Measurements from ENCODE around the gene SDC1.

The SDC1 gene

DNA sequence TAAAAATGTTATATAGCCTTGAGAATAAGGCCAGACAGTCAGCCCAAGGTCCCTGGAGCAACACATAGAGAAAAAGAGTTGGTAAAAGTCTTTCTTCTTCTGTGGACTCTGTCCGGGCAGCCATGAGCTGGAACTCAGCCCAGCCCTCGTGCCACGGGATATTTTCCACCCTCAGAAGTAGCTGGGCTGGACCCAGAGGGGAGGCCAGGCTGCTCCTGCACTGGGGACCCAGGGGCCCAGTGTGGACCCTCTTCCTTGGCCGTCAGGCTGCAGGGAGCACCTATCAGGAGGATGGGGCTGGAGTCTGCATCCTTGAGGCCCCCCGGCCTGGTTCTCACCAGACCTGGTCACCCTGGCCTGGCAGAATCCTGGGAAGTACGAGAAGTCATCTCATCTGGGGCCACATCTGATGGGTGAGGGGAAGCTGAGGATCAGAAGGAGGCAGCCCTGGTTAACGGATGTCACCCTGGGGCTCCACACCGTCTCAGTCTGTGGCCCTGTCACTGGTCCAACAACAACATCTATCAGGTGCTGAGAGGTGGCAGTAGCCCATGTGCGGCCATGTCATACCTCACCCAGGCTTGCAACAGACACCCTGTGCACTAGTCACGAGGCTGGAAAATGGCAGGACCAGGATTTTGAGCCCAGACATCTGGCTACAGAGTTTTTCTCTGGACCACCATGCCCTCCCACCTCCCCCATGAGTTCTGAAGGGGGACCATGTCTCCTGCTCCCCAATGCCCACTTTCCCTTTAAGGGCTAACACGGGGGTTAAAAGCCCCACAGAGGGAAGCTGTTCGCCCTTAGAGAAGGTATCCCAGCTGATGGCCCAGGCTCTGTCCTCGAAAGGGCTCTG, 33.0 kb downstream of the SDC1 start:
- no peak for DNase-seq (ENCODE audit: extremely low spot score)
- ChIA-PET CTCF (interaction anchor here (0.7 kb wide), 1 partner anchor 10 kb away, joined by 3 read pairs; no protein-coding TSS in a partner anchor), POLR2A (no interaction called here)
- no peak for TF ChIP-seq SP1 (IDR thresholded peaks at IDR 0.05)
- no peak for TF ChIP-seq PKNOX1 (IDR thresholded peaks at IDR 0.05)
- no peak for TF ChIP-seq CTBP1 (IDR thresholded peaks at IDR 0.05; ENCODE audit: borderline replicate concordance)
- no peak for TF ChIP-seq ZNF384 (IDR thresholded peaks at IDR 0.05)
- TF ChIP-seq FOXK2 (IDR thresholded peaks at IDR 0.05) = no peak
- no peak for TF ChIP-seq BHLHE40 (IDR thresholded peaks at IDR 0.05; ENCODE audit: borderline replicate concordance)
- TF ChIP-seq NFRKB (IDR thresholded peaks at IDR 0.05) = no peak
- TF ChIP-seq ARNT (IDR thresholded peaks at IDR 0.05) = no peak
- no peak for TF ChIP-seq FOXM1 (IDR thresholded peaks at IDR 0.05; ENCODE audit: borderline replicate concordance)
- TF ChIP-seq LEF1 (IDR thresholded peaks at IDR 0.05; ENCODE audit: borderline replicate concordance) = no peak
- no peak for TF ChIP-seq FOXA1 (IDR thresholded peaks at IDR 0.05)
- no peak for TF ChIP-seq TARDBP (IDR thresholded peaks at IDR 0.05)
- no peak for TF ChIP-seq HDGF (IDR thresholded peaks at IDR 0.05; ENCODE audit: borderline replicate concordance)
- TF ChIP-seq ELF4 (IDR thresholded peaks at IDR 0.05) = no peak

DNA sequence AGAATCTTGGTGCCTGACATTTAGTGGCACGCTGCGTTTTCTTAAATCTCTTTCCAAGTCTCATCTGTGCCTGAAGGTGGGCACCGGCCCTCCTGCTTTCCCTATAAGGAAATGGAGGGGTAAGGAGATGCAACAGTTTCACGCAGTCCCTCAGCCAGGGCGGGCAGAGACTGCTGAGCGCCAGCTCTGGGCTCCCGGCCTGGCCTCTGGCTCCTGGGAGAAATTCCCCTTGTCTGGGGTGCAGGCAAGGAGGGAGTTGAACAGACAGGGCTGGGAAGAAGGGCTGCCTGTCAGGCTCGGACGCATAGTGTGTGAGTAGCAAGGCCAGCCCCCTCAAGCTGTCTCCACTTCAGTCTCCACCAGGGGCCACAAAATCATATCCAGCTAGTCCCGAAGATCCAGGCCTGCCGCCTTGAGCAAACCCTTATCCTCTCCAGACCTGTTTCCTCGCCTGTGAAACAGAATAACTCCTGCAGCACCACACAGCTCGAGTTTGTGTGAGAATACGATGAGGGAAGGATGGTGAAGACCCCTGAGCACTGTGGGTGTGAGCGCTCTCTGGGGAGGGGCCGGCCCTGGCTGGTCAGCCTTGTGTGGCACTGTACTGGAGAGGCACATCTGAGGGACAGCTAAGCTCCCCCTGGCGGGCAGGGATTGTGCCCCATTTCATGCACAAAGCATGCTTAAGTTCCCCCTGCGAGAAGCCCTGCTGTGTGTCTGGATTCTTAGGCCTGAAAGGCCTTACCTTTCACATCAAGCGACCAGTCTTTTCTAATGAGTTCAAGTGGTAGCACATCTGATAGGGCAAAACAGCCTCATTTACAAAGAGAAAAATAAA, 33.8 kb downstream of the SDC1 start:
- POLR2A ChIA-PET = no interaction called here
- TF ChIP-seq L3MBTL2 (conservative IDR thresholded peaks at IDR 0.05) = no peak
- no peak for TF ChIP-seq TARDBP (IDR thresholded peaks at IDR 0.05)
- no peak for TF ChIP-seq FOXA1 (IDR thresholded peaks at IDR 0.05)
- no peak for TF ChIP-seq ELF4 (IDR thresholded peaks at IDR 0.05)
- TF ChIP-seq SUZ12 (IDR thresholded peaks at IDR 0.05) = no peak
- no peak for TF ChIP-seq NFRKB (IDR thresholded peaks at IDR 0.05)
- TF ChIP-seq ARNT (IDR thresholded peaks at IDR 0.05) = no peak
- TF ChIP-seq HDGF (IDR thresholded peaks at IDR 0.05; ENCODE audit: borderline replicate concordance) = no peak
- TF ChIP-seq LEF1 (IDR thresholded peaks at IDR 0.05; ENCODE audit: borderline replicate concordance) = no peak
- no peak for TF ChIP-seq CTBP1 (IDR thresholded peaks at IDR 0.05; ENCODE audit: borderline replicate concordance)
- no peak for DNase-seq (ENCODE audit: extremely low spot score)
- CTCF ChIA-PET = interaction anchor here (0.7 kb wide), 1 partner anchor 11 kb away, joined by 3 read pairs; no protein-coding TSS in a partner anchor

DNA sequence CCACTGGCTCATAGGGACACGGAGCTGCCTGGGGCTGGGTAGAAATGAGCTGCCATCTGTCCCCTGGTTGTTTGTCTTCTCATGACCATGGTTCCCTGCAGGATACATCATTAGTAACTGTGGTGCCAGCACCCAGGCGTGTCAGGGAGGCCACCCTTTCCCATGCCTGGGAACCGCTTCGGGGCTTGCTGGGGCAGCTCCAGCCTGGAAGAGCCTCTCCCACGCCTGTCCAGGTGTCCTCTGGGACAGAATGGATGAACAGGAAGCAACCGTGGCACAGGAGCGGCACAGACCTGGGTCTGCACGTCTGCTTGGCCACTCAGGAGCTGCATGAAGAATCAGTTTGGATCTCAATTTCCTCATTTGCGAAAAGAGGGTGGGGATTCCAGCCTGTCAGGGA, 34.8 kb downstream of the SDC1 start:
- no peak for TF ChIP-seq HDGF (IDR thresholded peaks at IDR 0.05; ENCODE audit: borderline replicate concordance)
- no peak for TF ChIP-seq SUZ12 (IDR thresholded peaks at IDR 0.05)
- TF ChIP-seq ARNT (IDR thresholded peaks at IDR 0.05) = no peak
- TF ChIP-seq SP1 (IDR thresholded peaks at IDR 0.05) = no peak
- no peak for TF ChIP-seq BHLHE40 (IDR thresholded peaks at IDR 0.05; ENCODE audit: borderline replicate concordance)
- TF ChIP-seq ZNF384 (IDR thresholded peaks at IDR 0.05) = no peak
- DNase-seq (ENCODE audit: extremely low spot score) = no peak
- CTCF ChIA-PET = no interaction called here
- POLR2A ChIA-PET = no interaction called here

GRCh38 chr2:20189299-20189931, 35.5 kb downstream of the SDC1 start:
- CTCF ChIA-PET = no interaction called here
- no peak for DNase-seq (ENCODE audit: extremely low spot score)
- POLR2A ChIA-PET = interaction anchor here (0.6 to 1.2 kb wide), 3 partner anchors 10 to 34 kb away, joined by 3 read pairs; no protein-coding TSS in a partner anchor
- TF ChIP-seq SP1 (IDR thresholded peaks at IDR 0.05) (no peak), ARNT (IDR thresholded peaks at IDR 0.05) (no peak), LEF1 (IDR thresholded peaks at IDR 0.05; ENCODE audit: borderline replicate concordance) (no peak), NFRKB (IDR thresholded peaks at IDR 0.05) (no peak), FOXM1 (IDR thresholded peaks at IDR 0.05; ENCODE audit: borderline replicate concordance) (no peak), FOXK2 (IDR thresholded peaks at IDR 0.05) (no peak), HDGF (IDR thresholded peaks at IDR 0.05; ENCODE audit: borderline replicate concordance) (no peak), ZNF384 (IDR thresholded peaks at IDR 0.05) (no peak), TARDBP (IDR thresholded peaks at IDR 0.05) (no peak), FOXA1 (IDR thresholded peaks at IDR 0.05) (no peak), BHLHE40 (IDR thresholded peaks at IDR 0.05; ENCODE audit: borderline replicate concordance) (no peak), ELF4 (IDR thresholded peaks at IDR 0.05) (no peak), L3MBTL2 (conservative IDR thresholded peaks at IDR 0.05) (no peak), CTBP1 (IDR thresholded peaks at IDR 0.05; ENCODE audit: borderline replicate concordance) (no peak)

DNA sequence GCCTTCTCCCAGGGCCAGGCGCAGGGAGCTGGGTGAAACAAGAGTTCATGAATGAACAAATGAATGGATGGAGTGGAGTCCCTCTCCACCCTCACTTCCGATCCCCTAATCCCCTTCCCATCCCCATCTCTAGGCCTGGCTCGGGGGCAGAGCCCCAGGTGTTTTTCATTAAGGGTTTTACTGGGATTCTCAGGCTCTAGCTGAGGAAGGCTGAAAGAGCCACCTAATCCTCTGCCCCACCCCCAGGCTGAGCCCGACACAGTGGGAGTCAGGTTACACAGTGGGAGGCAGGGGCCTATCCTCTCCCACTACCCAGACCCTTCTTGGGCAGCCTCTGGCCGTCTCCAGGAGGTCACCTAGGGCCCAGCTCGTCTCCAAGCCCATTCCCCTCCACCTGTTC, 36.1 kb downstream of the SDC1 start:
- ChIA-PET CTCF (no interaction called here), POLR2A (interaction anchor here (0.6 to 1.2 kb wide), 3 partner anchors 9 to 35 kb away, joined by 3 read pairs; no protein-coding TSS in a partner anchor)
- TF ChIP-seq ELF4 (IDR thresholded peaks at IDR 0.05) (no peak), SP1 (IDR thresholded peaks at IDR 0.05) (no peak), BHLHE40 (IDR thresholded peaks at IDR 0.05; ENCODE audit: borderline replicate concordance) (no peak), CTBP1 (IDR thresholded peaks at IDR 0.05; ENCODE audit: borderline replicate concordance) (no peak), TARDBP (IDR thresholded peaks at IDR 0.05) (no peak), LEF1 (IDR thresholded peaks at IDR 0.05; ENCODE audit: borderline replicate concordance) (no peak), HDGF (IDR thresholded peaks at IDR 0.05; ENCODE audit: borderline replicate concordance) (no peak), L3MBTL2 (conservative IDR thresholded peaks at IDR 0.05) (no peak), PKNOX1 (IDR thresholded peaks at IDR 0.05) (no peak), ZNF384 (IDR thresholded peaks at IDR 0.05) (no peak), NFRKB (IDR thresholded peaks at IDR 0.05) (no peak), FOXA1 (IDR thresholded peaks at IDR 0.05) (no peak), SUZ12 (IDR thresholded peaks at IDR 0.05) (no peak), FOXM1 (IDR thresholded peaks at IDR 0.05; ENCODE audit: borderline replicate concordance) (no peak), ARNT (IDR thresholded peaks at IDR 0.05) (no peak), FOXK2 (IDR thresholded peaks at IDR 0.05) (no peak)
- no peak for DNase-seq (ENCODE audit: extremely low spot score)

All from HEK293T (cell line).